ENCODE data around the gene KCNJ16.
"Not testable (repeated sequence)": the region's sequence is repeated elsewhere in the genome, so short reads cannot be mapped to it uniquely, and the experiment has no call there.

The KCNJ16 gene

GRCh38 chr17:70074956-70075355 lies at the start of gene KCNJ16:
TSS of gene KCNJ16 (plus strand) at chr17:70075225. CDS start at chr17:70132088, 56,863 bp downstream.
- H3K4me1 Mint-ChIP-seq: no peaks in the 10 kb centered on the region
- no peaks in the 10 kb centered on the region for H3K27me3 Mint-ChIP-seq
- H3K4me3 Mint-ChIP-seq: no peak within 1 kb of the TSS
- no peak within 1 kb of the TSS for H3K27ac Mint-ChIP-seq
- ATAC-seq: no peak
- no peaks in the 10 kb centered on the region for H3K9me3 Mint-ChIP-seq
- H3K36me3 Mint-ChIP-seq: no peaks in the 10 kb centered on the region

GRCh38 chr17:70028397-70028796 lies 46.6 kb upstream of the KCNJ16 start:
- ATAC-seq: no peak
- Mint-ChIP-seq H3K27ac (no peak overlapping the region), H3K4me1 (no peaks in the 10 kb centered on the region), H3K4me3 (no peak overlapping the region), H3K9me3 (no peaks in the 10 kb centered on the region), H3K36me3 (no peaks in the 10 kb centered on the region), H3K27me3 (no peaks in the 10 kb centered on the region)

GRCh38 chr17:70028978-70029767 lies 45.9 kb upstream of the KCNJ16 start:
- no peak overlapping the region for H3K4me3 Mint-ChIP-seq
- no peaks in the 10 kb centered on the region for H3K9me3 Mint-ChIP-seq
- ATAC-seq: no peak
- H3K36me3 Mint-ChIP-seq: no peaks in the 10 kb centered on the region
- no peaks in the 10 kb centered on the region for H3K27me3 Mint-ChIP-seq
- no peaks in the 10 kb centered on the region for H3K4me1 Mint-ChIP-seq
- H3K27ac Mint-ChIP-seq: no peak overlapping the region

GRCh38 chr17:70030371-70030770 lies 44.7 kb upstream of the KCNJ16 start:
- Mint-ChIP-seq H3K36me3 (no peaks in the 10 kb centered on the region), H3K9me3 (no peaks in the 10 kb centered on the region), H3K27ac (no peak overlapping the region), H3K4me3 (no peak overlapping the region), H3K4me1 (no peaks in the 10 kb centered on the region), H3K27me3 (no peaks in the 10 kb centered on the region)
- ATAC-seq: no peak

- H3K4me1 Mint-ChIP-seq: no peaks in the 10 kb centered on the region
- H3K4me3 Mint-ChIP-seq: no peak overlapping the region
- no peak overlapping the region for H3K27ac Mint-ChIP-seq
- no peak for ATAC-seq
- H3K27me3 Mint-ChIP-seq: no peaks in the 10 kb centered on the region
- H3K36me3 Mint-ChIP-seq: no peaks in the 10 kb centered on the region
- H3K9me3 Mint-ChIP-seq: no peaks in the 10 kb centered on the region
Measured at GRCh38 chr17:70031341-70031740, 43.7 kb upstream of the KCNJ16 start.

- H3K4me1 Mint-ChIP-seq: no peaks in the 10 kb centered on the region
- no peak for ATAC-seq
- H3K36me3 Mint-ChIP-seq: no peaks in the 10 kb centered on the region
- H3K27me3 Mint-ChIP-seq: no peaks in the 10 kb centered on the region
- no peaks in the 10 kb centered on the region for H3K9me3 Mint-ChIP-seq
- no peak overlapping the region for H3K4me3 Mint-ChIP-seq
- H3K27ac Mint-ChIP-seq: no peak overlapping the region
Measured at GRCh38 chr17:70033165-70033564, 41.9 kb upstream of the KCNJ16 start.

- Mint-ChIP-seq H3K4me3 (no peak overlapping the region), H3K4me1 (no peaks in the 10 kb centered on the region), H3K36me3 (no peaks in the 10 kb centered on the region), H3K27ac (no peak overlapping the region), H3K27me3 (no peaks in the 10 kb centered on the region), H3K9me3 (no peaks in the 10 kb centered on the region)
- ATAC-seq: no peak
Measured at GRCh38 chr17:70034158-70034557, 40.9 kb upstream of the KCNJ16 start.

- no peak overlapping the region for H3K4me3 Mint-ChIP-seq
- ATAC-seq: no peak
- no peaks in the 10 kb centered on the region for H3K9me3 Mint-ChIP-seq
- no peaks in the 10 kb centered on the region for H3K27me3 Mint-ChIP-seq
- no peak overlapping the region for H3K27ac Mint-ChIP-seq
- H3K4me1 Mint-ChIP-seq: no peaks in the 10 kb centered on the region
- no peaks in the 10 kb centered on the region for H3K36me3 Mint-ChIP-seq
Measured at GRCh38 chr17:70037498-70037897, 37.5 kb upstream of the KCNJ16 start.

GRCh38 chr17:70040336-70040735 lies 34.7 kb upstream of the KCNJ16 start:
- ATAC-seq: no peak
- Mint-ChIP-seq H3K4me3 (no peak overlapping the region), H3K27ac (no peak overlapping the region), H3K4me1 (no peaks in the 10 kb centered on the region), H3K9me3 (peaks cover 3% of the 10 kb centered on the region), H3K27me3 (no peaks in the 10 kb centered on the region), H3K36me3 (no peaks in the 10 kb centered on the region)

GRCh38 chr17:70041061-70041460 lies 34.0 kb upstream of the KCNJ16 start:
- Mint-ChIP-seq H3K4me1 (no peaks in the 10 kb centered on the region), H3K27ac (no peak overlapping the region), H3K36me3 (no peaks in the 10 kb centered on the region), H3K9me3 (peaks cover 3% of the 10 kb centered on the region), H3K27me3 (no peaks in the 10 kb centered on the region), H3K4me3 (no peak overlapping the region)
- no peak for ATAC-seq

- H3K9me3 Mint-ChIP-seq: peaks cover 4% of the 10 kb centered on the region
- no peaks in the 10 kb centered on the region for H3K36me3 Mint-ChIP-seq
- H3K4me3 Mint-ChIP-seq: no peak overlapping the region
- no peaks in the 10 kb centered on the region for H3K27me3 Mint-ChIP-seq
- no peak overlapping the region for H3K27ac Mint-ChIP-seq
- H3K4me1 Mint-ChIP-seq: no peaks in the 10 kb centered on the region
- ATAC-seq: no peak
Measured at GRCh38 chr17:70041540-70041939, 33.5 kb upstream of the KCNJ16 start.

GRCh38 chr17:70045780-70046179 lies 29.2 kb upstream of the KCNJ16 start:
- H3K27ac Mint-ChIP-seq, ATAC-seq, H3K36me3 Mint-ChIP-seq, H3K9me3 Mint-ChIP-seq, H3K4me3 Mint-ChIP-seq, H3K4me1 Mint-ChIP-seq, H3K27me3 Mint-ChIP-seq: not testable (repeated sequence)

GRCh38 chr17:70047619-70048419 lies 27.2 kb upstream of the KCNJ16 start:
- no peaks in the 10 kb centered on the region for H3K4me1 Mint-ChIP-seq
- peaks cover 6% of the 10 kb centered on the region for H3K9me3 Mint-ChIP-seq
- H3K27me3 Mint-ChIP-seq: no peaks in the 10 kb centered on the region
- H3K4me3 Mint-ChIP-seq: no peak overlapping the region
- H3K36me3 Mint-ChIP-seq: no peaks in the 10 kb centered on the region
- no peak for ATAC-seq
- H3K27ac Mint-ChIP-seq: no peak overlapping the region

- Mint-ChIP-seq H3K27ac (no peak overlapping the region), H3K9me3 (peaks cover 2% of the 10 kb centered on the region)
Measured at GRCh38 chr17:70049801-70050591, 25.0 kb upstream of the KCNJ16 start.

GRCh38 chr17:70050931-70051330 lies 24.1 kb upstream of the KCNJ16 start:
- Mint-ChIP-seq H3K4me1 (no peaks in the 10 kb centered on the region), H3K9me3 (peaks cover 2% of the 10 kb centered on the region), H3K27me3 (no peaks in the 10 kb centered on the region), H3K27ac (no peak overlapping the region), H3K36me3 (no peaks in the 10 kb centered on the region), H3K4me3 (no peak overlapping the region)
- no peak for ATAC-seq

More at GRCh38 chr17:70049801-70050591, 25.0 kb upstream of the KCNJ16 start:
- no peaks in the 10 kb centered on the region for H3K27me3 Mint-ChIP-seq
- no peaks in the 10 kb centered on the region for H3K4me1 Mint-ChIP-seq
- no peaks in the 10 kb centered on the region for H3K36me3 Mint-ChIP-seq
- H3K4me3 Mint-ChIP-seq: no peak overlapping the region
- ATAC-seq: no peak
